DND-41 (cell line): ENCODE data around the gene MAP7.

ENCODE experiments used
- CTCF ChIP-seq: IDR thresholded peaks from 2 replicates; pipeline ENCODE4 v1.5.1; 2012; ENCODE audit warnings: borderline replicate concordance, low read length, moderate library complexity, mild to moderate bottlenecking; ENCODE audit not compliant: poor library complexity, severe bottlenecking; ENCODE audit errors: extremely low read depth
- EZH2 ChIP-seq: IDR thresholded peaks from 3 replicates; pipeline ENCODE4 v1.6.1; 2012; ENCODE audit warnings: borderline replicate concordance, low read depth, mild to moderate bottlenecking, moderate library complexity, low read length, inconsistent platforms; ENCODE audit not compliant: severe bottlenecking

GRCh38 chr6:136539967-136540652, 10.1 kb downstream of the MAP7 start:
- TF ChIP-seq CTCF (no peak), EZH2 (no peak)
